Lower leg skin (tissue), 4 donors: Measurements from ENCODE around the gene MAP3K5. TPM values are rescaled to one million over a fixed set of nuclear protein-coding genes. Genes with fewer than 3 reads are reported as not detected.

Source experiments
- DNase-seq, 2 donors: peaks; one replicate each; pipeline ENCODE4 v3.0.0-alpha.2; 2019; ENCODE audit warnings: low spot score in 2 of 2
- H3K4me3 ChIP-seq: fragments of 200-600 bp; sonication (generic); 2 replicates; pipeline ENCODE4 v1.5.1; 2017; ENCODE audit warnings: mild to moderate bottlenecking, low read depth; ENCODE audit not compliant: poor library complexity, severe bottlenecking
- POLR2A ChIP-seq, 2 donors: fragments of 450-650 bp; IDR thresholded peaks; one replicate each; pipeline ENCODE4 v1.6.1; 2016 to 2017; ENCODE audit warnings: antibody characterized with exemption in 2 of 2, mild to moderate bottlenecking in 1 of 2, moderate library complexity in 1 of 2
- WGBS, 2 donors: methylation state at CpG; one replicate each; pipeline ENCODE4 v1.1.5; 2018; 5-methylcytosine and 5-hydroxymethylcytosine counted together
- intact Hi-C: fragments of 100-400 bp; cut with DNase I; formaldehyde crosslinking; loops from one replicate; pipeline ENCODE4 v1.15.0; 2023; ENCODE audit warnings: low total_unique reads
- total RNA-seq, 4 donors: library from RNA; depleted of rRNA; stranded (reverse); fragments of >200 nt; gene quantifications; one replicate each; pipeline ENCODE4 v1.1.0, GENCODE V29; 2016
- TF ChIP-seq, protein P1 (sequence below), 3 donors: fragments of 450-650 bp; IDR thresholded peaks; one replicate each; pipeline ENCODE4 v1.5.1; 2016; ENCODE audit warnings: antibody characterized with exemption in 3 of 3, mild to moderate bottlenecking in 3 of 3, moderate library complexity in 2 of 3

Gene MAP3K5
- total RNA-seq, 4 donors from 2014 or later: 18.9 to 35.2 (median 27.0) TPM

DNA sequence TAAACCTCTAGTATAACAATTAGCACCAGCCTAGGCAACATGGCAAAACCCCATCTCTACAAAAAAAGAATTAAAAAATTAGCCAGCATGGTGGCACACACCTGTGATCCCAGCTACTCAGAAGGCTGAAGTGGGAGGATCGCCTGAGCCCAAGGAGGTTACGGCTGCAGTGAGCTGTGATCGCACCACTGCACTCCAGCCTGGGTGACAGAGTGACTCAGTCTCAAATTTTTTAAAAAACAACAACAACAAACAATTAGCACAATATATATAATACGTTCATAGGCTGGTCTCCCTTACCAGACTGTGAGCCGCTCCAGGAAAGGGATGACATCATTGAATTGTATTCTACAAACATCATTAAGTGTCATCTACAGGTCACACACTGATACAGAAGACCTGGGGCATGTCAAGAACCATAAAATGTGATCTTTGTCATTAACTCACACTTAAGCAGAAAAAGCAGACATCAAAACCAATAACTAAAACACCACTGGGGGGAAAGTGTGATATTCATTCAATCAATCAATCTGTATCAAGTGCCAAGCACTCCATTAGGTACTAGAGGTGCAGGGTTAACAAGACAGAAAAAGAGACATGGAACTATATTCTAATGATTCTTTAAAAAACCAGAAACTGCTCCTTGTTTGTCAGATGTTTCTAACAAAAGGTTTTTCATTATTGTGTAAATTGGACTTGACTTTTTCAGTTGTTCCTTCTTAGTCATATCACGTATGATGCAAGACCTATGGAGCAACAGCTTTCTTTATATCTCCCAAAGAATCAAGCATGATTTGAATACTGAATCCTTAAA, 17.8 kb downstream of the MAP3K5 start:
- 70 to 71% methylated on average over 6 of the region's 6 CpGs for WGBS, 2 donors
- no peak for TF ChIP-seq POLR2A (IDR thresholded peaks at IDR 0.05)
- TF ChIP-seq, protein P1, sequence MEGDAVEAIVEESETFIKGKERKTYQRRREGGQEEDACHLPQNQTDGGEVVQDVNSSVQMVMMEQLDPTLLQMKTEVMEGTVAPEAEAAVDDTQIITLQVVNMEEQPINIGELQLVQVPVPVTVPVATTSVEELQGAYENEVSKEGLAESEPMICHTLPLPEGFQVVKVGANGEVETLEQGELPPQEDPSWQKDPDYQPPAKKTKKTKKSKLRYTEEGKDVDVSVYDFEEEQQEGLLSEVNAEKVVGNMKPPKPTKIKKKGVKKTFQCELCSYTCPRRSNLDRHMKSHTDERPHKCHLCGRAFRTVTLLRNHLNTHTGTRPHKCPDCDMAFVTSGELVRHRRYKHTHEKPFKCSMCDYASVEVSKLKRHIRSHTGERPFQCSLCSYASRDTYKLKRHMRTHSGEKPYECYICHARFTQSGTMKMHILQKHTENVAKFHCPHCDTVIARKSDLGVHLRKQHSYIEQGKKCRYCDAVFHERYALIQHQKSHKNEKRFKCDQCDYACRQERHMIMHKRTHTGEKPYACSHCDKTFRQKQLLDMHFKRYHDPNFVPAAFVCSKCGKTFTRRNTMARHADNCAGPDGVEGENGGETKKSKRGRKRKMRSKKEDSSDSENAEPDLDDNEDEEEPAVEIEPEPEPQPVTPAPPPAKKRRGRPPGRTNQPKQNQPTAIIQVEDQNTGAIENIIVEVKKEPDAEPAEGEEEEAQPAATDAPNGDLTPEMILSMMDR (IDR thresholded peaks at IDR 0.05): no peak
- H3K4me3 ChIP-seq: no peak overlapping the region
- DNase-seq: no peak
- intact Hi-C loops: no loop called here

GRCh38 chr6:136773473-136773796, 18.8 kb downstream of the MAP3K5 start:
- WGBS, 2 donors: 96 to 97% methylated on average over 4 of the region's 4 CpGs
- intact Hi-C loops: no loop called here
- DNase-seq: no peak
- TF ChIP-seq POLR2A (IDR thresholded peaks at IDR 0.05): no peak
- TF ChIP-seq, protein P1 (IDR thresholded peaks at IDR 0.05): no peak
- no peak overlapping the region for H3K4me3 ChIP-seq

DNA sequence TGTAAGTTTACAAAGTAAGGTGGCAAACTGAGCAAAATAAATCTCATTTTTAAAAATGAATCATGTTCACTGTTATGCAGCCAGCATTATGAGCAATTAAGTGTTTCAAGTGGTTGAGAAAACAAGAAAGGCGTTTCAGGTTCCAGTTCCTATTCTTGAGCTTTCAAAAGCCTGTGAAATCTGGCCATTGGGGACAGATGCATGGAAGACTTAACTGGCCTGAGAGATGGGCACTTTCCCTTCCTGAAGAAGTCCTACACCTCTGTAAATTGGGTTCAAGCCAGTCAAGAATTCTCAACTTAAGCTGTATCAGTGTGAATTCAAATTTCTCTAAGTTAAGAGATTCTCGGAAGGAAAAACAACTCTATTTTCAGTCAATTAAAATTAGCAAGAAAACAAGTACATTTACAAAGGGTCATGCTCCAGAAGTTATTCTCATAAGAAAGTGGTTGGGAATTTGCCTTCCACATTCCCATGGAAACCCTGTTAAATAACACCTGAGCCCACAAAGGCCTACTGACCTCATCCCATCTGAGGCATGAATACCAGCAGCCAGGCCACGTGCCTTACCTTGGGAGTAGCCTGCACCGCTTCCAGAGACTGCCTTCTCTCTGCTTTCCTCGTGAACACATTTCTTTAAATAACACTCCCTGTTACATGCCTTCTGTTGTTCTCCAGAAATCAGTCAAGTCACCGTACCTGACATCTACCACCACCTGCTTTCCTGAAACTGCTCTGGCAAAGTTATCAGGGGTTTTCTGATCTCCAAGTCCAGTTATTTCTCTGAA, 19.4 kb downstream of the MAP3K5 start:
- no peak for DNase-seq
- no peak overlapping the region for H3K4me3 ChIP-seq
- intact Hi-C loops: no loop called here
- TF ChIP-seq, protein P1 (IDR thresholded peaks at IDR 0.05): no peak
- no peak for TF ChIP-seq POLR2A (IDR thresholded peaks at IDR 0.05)
- WGBS, 2 donors: 75 to 83% methylated on average over 6 of the region's 6 CpGs

- intact Hi-C loops: no loop called here
- 54 to 60% methylated on average over 2 of the region's 2 CpGs for WGBS, 2 donors
- DNase-seq: no peak
- TF ChIP-seq, protein P1 (IDR thresholded peaks at IDR 0.05): no peak
- TF ChIP-seq POLR2A (IDR thresholded peaks at IDR 0.05): no peak
- H3K4me3 ChIP-seq: no peak overlapping the region
These were observed 21.0 kb downstream of the MAP3K5 start for GRCh38 chr6:136771306-136771705.

GRCh38 chr6:136769759-136770158, 22.5 kb downstream of the MAP3K5 start:
- H3K4me3 ChIP-seq: no peak overlapping the region
- intact Hi-C loops: no loop called here
- DNase-seq: no peak
- WGBS, 2 donors: 20% methylated on average over 1 of the region's 1 CpG; no CpG with 5 or more reads in 1 of the 2 donors
- TF ChIP-seq POLR2A (IDR thresholded peaks at IDR 0.05): no peak
- TF ChIP-seq, protein P1 (IDR thresholded peaks at IDR 0.05): no peak
